Measurements from ENCODE around the gene PYM1. TPM values are rescaled to one million over a fixed set of nuclear protein-coding genes. Genes with fewer than 3 reads are reported as not detected.
A peak's percentile ranks its signal among the peaks of the same experiment; 100 is the strongest.

The PYM1 gene
- total and polyA plus RNA-seq, 2 of the 13 experiments (the other 11 are each of a cell fraction or from before 2014, with no cell fraction given) = 44.0 to 51.8 TPM

GRCh38 chr12:55973599-55974307, 46.1 kb upstream of the PYM1 start, which contains the start of gene RAB5B (continued):
- TF ChIP-seq REST (IDR thresholded peaks at IDR 0.05; ENCODE audit: borderline replicate concordance in 1 of 2, low read depth in 1 of 2, low read length in 2 of 2) (no peak), SOX5 (CRISPR knock-in tag; IDR thresholded peaks at IDR 0.05; ENCODE audit: borderline replicate concordance) (peak; percentile 24; the same call in 1 of the 2 replicates), NCOR1 (IDR thresholded peaks at IDR 0.05; ENCODE audit: borderline replicate concordance, low read length) (peak; percentile 74; the same call in 1 of the 2 replicates), KLF16 (CRISPR knock-in tag; IDR thresholded peaks at IDR 0.05) (peak in 1 of 2 experiments; percentile 88; a peak in 2 of 4 replicates), NR2F2 (IDR thresholded peaks at IDR 0.05; ENCODE audit: borderline replicate concordance, low read depth) (peak; percentile 34; the same call in 1 of the 2 replicates), ELF1 (CRISPR knock-in tag; IDR thresholded peaks at IDR 0.05) (peak; percentile 67), NFATC3 (CRISPR knock-in tag; IDR thresholded peaks at IDR 0.05) (no peak), ZNF597 (CRISPR knock-in tag; IDR thresholded peaks at IDR 0.05) (no peak), SALL1 (CRISPR knock-in tag; IDR thresholded peaks at IDR 0.05) (peak; percentile 68), ATAD3A (CRISPR knock-in tag; IDR thresholded peaks at IDR 0.05) (no peak; the same call in 1 of the 2 replicates), HNRNPLL (IDR thresholded peaks at IDR 0.05; ENCODE audit: low read depth, low read length, poor library complexity, severe bottlenecking) (peak; percentile 51), ZNF251 (CRISPR knock-in tag; IDR thresholded peaks at IDR 0.05) (no peak)
- TF ChIP-seq, protein P1, sequence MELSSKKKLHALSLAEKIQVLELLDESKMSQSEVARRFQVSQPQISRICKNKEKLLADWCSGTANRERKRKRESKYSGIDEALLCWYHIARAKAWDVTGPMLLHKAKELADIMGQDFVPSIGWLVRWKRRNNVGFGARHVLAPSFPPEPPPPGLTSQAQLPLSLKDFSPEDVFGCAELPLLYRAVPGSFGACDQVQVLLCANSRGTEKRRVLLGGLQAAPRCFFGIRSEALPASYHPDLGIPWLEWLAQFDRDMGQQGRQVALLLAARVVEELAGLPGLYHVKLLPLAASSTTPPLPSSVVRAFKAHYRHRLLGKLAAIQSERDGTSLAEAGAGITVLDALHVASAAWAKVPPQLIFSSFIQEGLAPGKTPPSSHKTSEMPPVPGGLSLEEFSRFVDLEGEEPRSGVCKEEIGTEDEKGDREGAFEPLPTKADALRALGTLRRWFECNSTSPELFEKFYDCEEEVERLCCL (CRISPR knock-in tag; IDR thresholded peaks at IDR 0.05; ENCODE audit: borderline replicate concordance) = peak; percentile 83; the same call in 1 of the 2 replicates
- TF ChIP-seq, protein P2, sequence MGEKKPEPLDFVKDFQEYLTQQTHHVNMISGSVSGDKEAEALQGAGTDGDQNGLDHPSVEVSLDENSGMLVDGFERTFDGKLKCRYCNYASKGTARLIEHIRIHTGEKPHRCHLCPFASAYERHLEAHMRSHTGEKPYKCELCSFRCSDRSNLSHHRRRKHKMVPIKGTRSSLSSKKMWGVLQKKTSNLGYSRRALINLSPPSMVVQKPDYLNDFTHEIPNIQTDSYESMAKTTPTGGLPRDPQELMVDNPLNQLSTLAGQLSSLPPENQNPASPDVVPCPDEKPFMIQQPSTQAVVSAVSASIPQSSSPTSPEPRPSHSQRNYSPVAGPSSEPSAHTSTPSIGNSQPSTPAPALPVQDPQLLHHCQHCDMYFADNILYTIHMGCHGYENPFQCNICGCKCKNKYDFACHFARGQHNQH (CRISPR knock-in tag; IDR thresholded peaks at IDR 0.05) = peak; percentile 69; the same call in 1 of the 2 replicates
- TF ChIP-seq, protein P3, sequence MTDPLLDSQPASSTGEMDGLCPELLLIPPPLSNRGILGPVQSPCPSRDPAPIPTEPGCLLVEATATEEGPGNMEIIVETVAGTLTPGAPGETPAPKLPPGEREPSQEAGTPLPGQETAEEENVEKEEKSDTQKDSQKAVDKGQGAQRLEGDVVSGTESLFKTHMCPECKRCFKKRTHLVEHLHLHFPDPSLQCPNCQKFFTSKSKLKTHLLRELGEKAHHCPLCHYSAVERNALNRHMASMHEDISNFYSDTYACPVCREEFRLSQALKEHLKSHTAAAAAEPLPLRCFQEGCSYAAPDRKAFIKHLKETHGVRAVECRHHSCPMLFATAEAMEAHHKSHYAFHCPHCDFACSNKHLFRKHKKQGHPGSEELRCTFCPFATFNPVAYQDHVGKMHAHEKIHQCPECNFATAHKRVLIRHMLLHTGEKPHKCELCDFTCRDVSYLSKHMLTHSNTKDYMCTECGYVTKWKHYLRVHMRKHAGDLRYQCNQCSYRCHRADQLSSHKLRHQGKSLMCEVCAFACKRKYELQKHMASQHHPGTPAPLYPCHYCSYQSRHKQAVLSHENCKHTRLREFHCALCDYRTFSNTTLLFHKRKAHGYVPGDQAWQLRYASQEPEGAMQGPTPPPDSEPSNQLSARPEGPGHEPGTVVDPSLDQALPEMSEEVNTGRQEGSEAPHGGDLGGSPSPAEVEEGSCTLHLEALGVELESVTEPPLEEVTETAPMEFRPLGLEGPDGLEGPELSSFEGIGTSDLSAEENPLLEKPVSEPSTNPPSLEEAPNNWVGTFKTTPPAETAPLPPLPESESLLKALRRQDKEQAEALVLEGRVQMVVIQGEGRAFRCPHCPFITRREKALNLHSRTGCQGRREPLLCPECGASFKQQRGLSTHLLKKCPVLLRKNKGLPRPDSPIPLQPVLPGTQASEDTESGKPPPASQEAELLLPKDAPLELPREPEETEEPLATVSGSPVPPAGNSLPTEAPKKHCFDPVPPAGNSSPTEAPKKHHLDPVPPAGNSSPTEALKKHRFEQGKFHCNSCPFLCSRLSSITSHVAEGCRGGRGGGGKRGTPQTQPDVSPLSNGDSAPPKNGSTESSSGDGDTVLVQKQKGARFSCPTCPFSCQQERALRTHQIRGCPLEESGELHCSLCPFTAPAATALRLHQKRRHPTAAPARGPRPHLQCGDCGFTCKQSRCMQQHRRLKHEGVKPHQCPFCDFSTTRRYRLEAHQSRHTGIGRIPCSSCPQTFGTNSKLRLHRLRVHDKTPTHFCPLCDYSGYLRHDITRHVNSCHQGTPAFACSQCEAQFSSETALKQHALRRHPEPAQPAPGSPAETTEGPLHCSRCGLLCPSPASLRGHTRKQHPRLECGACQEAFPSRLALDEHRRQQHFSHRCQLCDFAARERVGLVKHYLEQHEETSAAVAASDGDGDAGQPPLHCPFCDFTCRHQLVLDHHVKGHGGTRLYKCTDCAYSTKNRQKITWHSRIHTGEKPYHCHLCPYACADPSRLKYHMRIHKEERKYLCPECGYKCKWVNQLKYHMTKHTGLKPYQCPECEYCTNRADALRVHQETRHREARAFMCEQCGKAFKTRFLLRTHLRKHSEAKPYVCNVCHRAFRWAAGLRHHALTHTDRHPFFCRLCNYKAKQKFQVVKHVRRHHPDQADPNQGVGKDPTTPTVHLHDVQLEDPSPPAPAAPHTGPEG (CRISPR knock-in tag; IDR thresholded peaks at IDR 0.05) = 0 out of 2 replicates have a peak, but pooled peaks have one; percentile 17

Data from HepG2 (cell line).